ENCODE measurements around the gene SCFD2. TPM values are rescaled to one million over a fixed set of nuclear protein-coding genes. Genes with fewer than 3 reads are reported as not detected.
"Not testable (repeated sequence)": the region's sequence is repeated elsewhere in the genome, so short reads cannot be mapped to it uniquely, and the experiment has no call there.

Gene SCFD2
- polyA plus RNA-seq, 4 donors, result 2.2 to 8.4 (median 5.6) TPM

GRCh38 chr4:53267026-53267425 lies 98.8 kb downstream of the SCFD2 start:
- Histone ChIP-seq H3K4me1 (ENCODE audit: control insufficient read depth in 3 of 3, insufficient read depth in 2 of 3, low read depth in 1 of 3, low read length in 2 of 3) (no peaks in the 10 kb centered on the region), H3K4me3 (ENCODE audit: low read depth in 1 of 3, low read length in 3 of 3) (no peak overlapping the region), H3K27me3 (ENCODE audit: control insufficient read depth in 3 of 3, insufficient read depth in 3 of 3, low read length in 3 of 3) (no peaks in the 10 kb centered on the region), H3K27ac (ENCODE audit: low read depth in 1 of 3, low read length in 2 of 3) (no peak overlapping the region), H3K9me3 (ENCODE audit: control insufficient read depth in 2 of 2, insufficient read depth in 1 of 2, low read depth in 1 of 2, low read length in 1 of 2) (peaks cover 0 to 13% of the 10 kb centered on the region in 2 donors), H3K36me3 (ENCODE audit: control insufficient read depth in 3 of 3, insufficient read depth in 2 of 3, low read depth in 1 of 3, low read length in 3 of 3) (peaks cover 0 to 12% (median 0%) of the 10 kb centered on the region in 3 donors)
- WGBS, 3 donors, result 81 to 95% (median 92%) methylated on average over 4 of the region's 4 CpGs
- DNase-seq, result no peak
- FAIRE-seq, result no peak

- not testable (repeated sequence) for H3K9me3 ChIP-seq (ENCODE audit: control insufficient read depth in 2 of 2, insufficient read depth in 1 of 2, low read depth in 1 of 2, low read length in 1 of 2); DNase-seq; H3K36me3 ChIP-seq (ENCODE audit: control insufficient read depth in 3 of 3, insufficient read depth in 2 of 3, low read depth in 1 of 3, low read length in 3 of 3); H3K4me3 ChIP-seq (ENCODE audit: low read depth in 1 of 3, low read length in 3 of 3); H3K27me3 ChIP-seq (ENCODE audit: control insufficient read depth in 3 of 3, insufficient read depth in 3 of 3, low read length in 3 of 3); FAIRE-seq; H3K4me1 ChIP-seq (ENCODE audit: control insufficient read depth in 3 of 3, insufficient read depth in 2 of 3, low read depth in 1 of 3, low read length in 2 of 3); H3K27ac ChIP-seq (ENCODE audit: low read depth in 1 of 3, low read length in 2 of 3)
- WGBS, 3 donors, result 96 to 100% (median 98%) methylated on average over 7 to 31 of the region's 31 CpGs
These were observed 109.9 kb downstream of the SCFD2 start for GRCh38 chr4:53255986-53256385.

- no peaks in the 10 kb centered on the region for H3K4me1 ChIP-seq (ENCODE audit: control insufficient read depth in 3 of 3, insufficient read depth in 2 of 3, low read depth in 1 of 3, low read length in 2 of 3)
- H3K36me3 ChIP-seq (ENCODE audit: control insufficient read depth in 3 of 3, insufficient read depth in 2 of 3, low read depth in 1 of 3, low read length in 3 of 3), result no peaks in the 10 kb centered on the region
- no peak for DNase-seq
- 85 to 94% (median 92%) methylated on average over 5 of the region's 5 CpGs for WGBS, 3 donors
- H3K4me3 ChIP-seq (ENCODE audit: low read depth in 1 of 3, low read length in 3 of 3), result no peak overlapping the region
- no peaks in the 10 kb centered on the region for H3K27me3 ChIP-seq (ENCODE audit: control insufficient read depth in 3 of 3, insufficient read depth in 3 of 3, low read length in 3 of 3)
- H3K9me3 ChIP-seq (ENCODE audit: control insufficient read depth in 2 of 2, insufficient read depth in 1 of 2, low read depth in 1 of 2, low read length in 1 of 2), result peaks cover 0 to 2% of the 10 kb centered on the region in 2 donors
- FAIRE-seq, result no peak
- no peak overlapping the region for H3K27ac ChIP-seq (ENCODE audit: low read depth in 1 of 3, low read length in 2 of 3)
These were observed 125.3 kb downstream of the SCFD2 start for GRCh38 chr4:53240573-53240972.

- not testable (repeated sequence) for H3K4me3 ChIP-seq (ENCODE audit: low read depth in 1 of 3, low read length in 3 of 3); FAIRE-seq; DNase-seq; H3K27ac ChIP-seq (ENCODE audit: low read depth in 1 of 3, low read length in 2 of 3); H3K9me3 ChIP-seq (ENCODE audit: control insufficient read depth in 2 of 2, insufficient read depth in 1 of 2, low read depth in 1 of 2, low read length in 1 of 2); H3K4me1 ChIP-seq (ENCODE audit: control insufficient read depth in 3 of 3, insufficient read depth in 2 of 3, low read depth in 1 of 3, low read length in 2 of 3); H3K27me3 ChIP-seq (ENCODE audit: control insufficient read depth in 3 of 3, insufficient read depth in 3 of 3, low read length in 3 of 3); H3K36me3 ChIP-seq (ENCODE audit: control insufficient read depth in 3 of 3, insufficient read depth in 2 of 3, low read depth in 1 of 3, low read length in 3 of 3)
- WGBS, 3 donors, result 95 to 100% (median 100%) methylated on average over 2 to 21 of the region's 29 CpGs
These were observed 127.5 kb downstream of the SCFD2 start for GRCh38 chr4:53238352-53238751.

DNA sequence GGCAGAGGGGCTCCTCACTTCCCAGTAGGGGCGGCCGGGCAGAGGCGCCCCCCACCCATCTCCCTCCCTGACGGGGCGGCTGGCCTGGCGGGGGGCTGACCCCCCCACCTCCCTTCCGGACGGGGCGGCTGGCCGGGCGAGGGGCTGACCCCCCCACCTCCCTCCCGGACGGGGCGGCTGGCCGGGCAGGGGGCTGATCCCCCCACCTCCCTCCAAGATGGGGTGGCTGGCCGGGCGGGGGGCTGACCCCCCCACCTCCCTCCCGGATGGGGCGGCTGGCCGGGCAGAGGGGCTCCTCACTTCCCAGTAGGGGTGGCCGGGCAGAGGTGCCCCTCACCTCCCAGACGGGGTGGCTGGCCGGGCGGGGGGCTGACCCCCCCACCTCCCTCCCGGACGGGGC lies 128.1 kb downstream of the SCFD2 start:
- not testable (repeated sequence) for H3K27me3 ChIP-seq (ENCODE audit: control insufficient read depth in 3 of 3, insufficient read depth in 3 of 3, low read length in 3 of 3); H3K27ac ChIP-seq (ENCODE audit: low read depth in 1 of 3, low read length in 2 of 3); H3K36me3 ChIP-seq (ENCODE audit: control insufficient read depth in 3 of 3, insufficient read depth in 2 of 3, low read depth in 1 of 3, low read length in 3 of 3); H3K4me1 ChIP-seq (ENCODE audit: control insufficient read depth in 3 of 3, insufficient read depth in 2 of 3, low read depth in 1 of 3, low read length in 2 of 3); H3K4me3 ChIP-seq (ENCODE audit: low read depth in 1 of 3, low read length in 3 of 3); H3K9me3 ChIP-seq (ENCODE audit: control insufficient read depth in 2 of 2, insufficient read depth in 1 of 2, low read depth in 1 of 2, low read length in 1 of 2); DNase-seq; FAIRE-seq
- WGBS, 3 donors, result 94 to 97% methylated on average over 9 to 18 of the region's 26 CpGs; no CpG with 5 or more reads in 1 of the 3 donors

GRCh38 chr4:53236624-53237023 lies 129.2 kb downstream of the SCFD2 start:
- H3K27me3 ChIP-seq (ENCODE audit: control insufficient read depth in 3 of 3, insufficient read depth in 3 of 3, low read length in 3 of 3); H3K4me3 ChIP-seq (ENCODE audit: low read depth in 1 of 3, low read length in 3 of 3); H3K36me3 ChIP-seq (ENCODE audit: control insufficient read depth in 3 of 3, insufficient read depth in 2 of 3, low read depth in 1 of 3, low read length in 3 of 3); H3K27ac ChIP-seq (ENCODE audit: low read depth in 1 of 3, low read length in 2 of 3); DNase-seq; H3K9me3 ChIP-seq (ENCODE audit: control insufficient read depth in 2 of 2, insufficient read depth in 1 of 2, low read depth in 1 of 2, low read length in 1 of 2); FAIRE-seq; H3K4me1 ChIP-seq (ENCODE audit: control insufficient read depth in 3 of 3, insufficient read depth in 2 of 3, low read depth in 1 of 3, low read length in 2 of 3): not testable (repeated sequence)
- WGBS, 3 donors, result 100% methylated on average over 2 of the region's 2 CpGs; no CpG with 5 or more reads in 1 of the 3 donors

- no peak for DNase-seq
- H3K9me3 ChIP-seq (ENCODE audit: control insufficient read depth in 2 of 2, insufficient read depth in 1 of 2, low read depth in 1 of 2, low read length in 1 of 2), result peaks cover 0 to 2% of the 10 kb centered on the region in 2 donors
- H3K4me3 ChIP-seq (ENCODE audit: low read depth in 1 of 3, low read length in 3 of 3), result no peak overlapping the region
- FAIRE-seq, result no peak
- no peak overlapping the region for H3K27ac ChIP-seq (ENCODE audit: low read depth in 1 of 3, low read length in 2 of 3)
- WGBS, 3 donors, result 84 to 97% (median 86%) methylated on average over 4 of the region's 4 CpGs
- H3K36me3 ChIP-seq (ENCODE audit: control insufficient read depth in 3 of 3, insufficient read depth in 2 of 3, low read depth in 1 of 3, low read length in 3 of 3), result no peaks in the 10 kb centered on the region
- H3K4me1 ChIP-seq (ENCODE audit: control insufficient read depth in 3 of 3, insufficient read depth in 2 of 3, low read depth in 1 of 3, low read length in 2 of 3), result no peaks in the 10 kb centered on the region
- no peaks in the 10 kb centered on the region for H3K27me3 ChIP-seq (ENCODE audit: control insufficient read depth in 3 of 3, insufficient read depth in 3 of 3, low read length in 3 of 3)
These were observed 130.3 kb downstream of the SCFD2 start for GRCh38 chr4:53235547-53235946.

DNA sequence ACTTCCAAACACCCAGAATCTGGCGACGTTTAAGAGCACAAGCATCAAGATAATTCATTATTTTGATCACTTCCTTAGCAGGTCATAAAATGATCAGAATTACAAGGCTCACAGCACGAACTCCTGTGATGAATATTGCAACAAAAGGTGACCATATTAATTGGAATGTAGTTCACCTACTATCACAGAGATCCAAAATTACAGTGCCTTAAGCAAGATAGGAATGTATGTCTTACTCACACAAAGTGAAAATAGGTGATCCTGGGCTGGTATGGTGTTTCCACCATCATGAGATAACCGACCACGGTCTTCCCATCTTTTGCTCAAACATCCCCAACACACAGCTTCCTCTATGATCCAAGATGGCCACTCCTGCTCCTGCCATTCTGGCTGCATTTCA lies 131.2 kb downstream of the SCFD2 start:
- 94 to 96% (median 95%) methylated on average over 5 of the region's 5 CpGs for WGBS, 3 donors
- DNase-seq (no peak), FAIRE-seq (no peak)
- H3K4me1 ChIP-seq (ENCODE audit: control insufficient read depth in 3 of 3, insufficient read depth in 2 of 3, low read depth in 1 of 3, low read length in 2 of 3), result no peaks in the 10 kb centered on the region
- no peaks in the 10 kb centered on the region for H3K27me3 ChIP-seq (ENCODE audit: control insufficient read depth in 3 of 3, insufficient read depth in 3 of 3, low read length in 3 of 3)
- H3K27ac ChIP-seq (ENCODE audit: low read depth in 1 of 3, low read length in 2 of 3), result no peak overlapping the region
- no peaks in the 10 kb centered on the region for H3K36me3 ChIP-seq (ENCODE audit: control insufficient read depth in 3 of 3, insufficient read depth in 2 of 3, low read depth in 1 of 3, low read length in 3 of 3)
- no peak overlapping the region for H3K4me3 ChIP-seq (ENCODE audit: low read depth in 1 of 3, low read length in 3 of 3)
- H3K9me3 ChIP-seq (ENCODE audit: control insufficient read depth in 2 of 2, insufficient read depth in 1 of 2, low read depth in 1 of 2, low read length in 1 of 2), result no peaks in the 10 kb centered on the region

DNA sequence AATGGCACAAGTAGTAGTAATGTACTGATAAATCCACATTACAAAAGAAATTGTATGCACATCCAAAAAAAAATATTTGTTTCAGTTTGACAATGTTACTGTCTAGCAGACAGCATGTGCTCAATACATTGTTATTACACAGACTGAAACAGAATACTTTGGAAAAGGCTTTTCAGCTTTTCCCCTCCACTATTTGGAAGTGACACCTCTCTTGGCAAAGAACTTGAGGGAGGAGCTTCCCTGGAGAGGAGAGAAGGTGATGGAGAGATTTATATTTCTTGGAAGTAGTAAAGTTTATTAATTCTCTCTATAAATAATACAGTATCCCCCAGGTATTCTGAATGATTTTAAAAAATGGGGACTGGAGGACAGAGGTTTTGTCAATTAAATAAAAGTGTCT lies 131.8 kb downstream of the SCFD2 start:
- Histone ChIP-seq H3K27me3 (ENCODE audit: control insufficient read depth in 3 of 3, insufficient read depth in 3 of 3, low read length in 3 of 3) (no peaks in the 10 kb centered on the region), H3K36me3 (ENCODE audit: control insufficient read depth in 3 of 3, insufficient read depth in 2 of 3, low read depth in 1 of 3, low read length in 3 of 3) (no peaks in the 10 kb centered on the region), H3K4me3 (ENCODE audit: low read depth in 1 of 3, low read length in 3 of 3) (no peak overlapping the region), H3K9me3 (ENCODE audit: control insufficient read depth in 2 of 2, insufficient read depth in 1 of 2, low read depth in 1 of 2, low read length in 1 of 2) (no peaks in the 10 kb centered on the region), H3K27ac (ENCODE audit: low read depth in 1 of 3, low read length in 2 of 3) (no peak overlapping the region), H3K4me1 (ENCODE audit: control insufficient read depth in 3 of 3, insufficient read depth in 2 of 3, low read depth in 1 of 3, low read length in 2 of 3) (no peaks in the 10 kb centered on the region)
- DNase-seq (no peak), FAIRE-seq (no peak)

Measured in small intestine (tissue), 7 donors.